HepG2 (cell line): ENCODE data around the gene S1PR5. TPM values are rescaled to one million over a fixed set of nuclear protein-coding genes. Genes with fewer than 3 reads are reported as not detected.
A peak's percentile ranks its signal among the peaks of the same experiment; 100 is the strongest.

Source experiments
- ARID5B ChIP-seq: IDR thresholded peaks from 2 replicates; pipeline ENCODE4 v1.4.0; 2020; ENCODE audit warnings: mild to moderate bottlenecking, missing genetic modification reagents
- FOXP4 ChIP-seq: sonication (generic); formaldehyde crosslinking; IDR thresholded peaks from 2 replicates; pipeline ENCODE4 v1.4.0; 2020; ENCODE audit warnings: missing genetic modification reagents
- HIC2 ChIP-seq: sonication (generic); formaldehyde crosslinking; IDR thresholded peaks from 2 replicates; pipeline ENCODE4 v1.9.0; 2022; ENCODE audit warnings: low read depth, missing genetic modification reagents
- HMGXB4 ChIP-seq, 2 experiments: sonication (generic) in 1 of 2; formaldehyde crosslinking in 1 of 2; IDR thresholded peaks; 2 replicates each; pipeline versions ENCODE4 v1.4.0 to v1.6.1; 2018 to 2020; ENCODE audit warnings: missing genetic modification reagents in 2 of 2, borderline replicate concordance in 1 of 2, low read depth in 1 of 2, mild to moderate bottlenecking in 1 of 2, missing biosample characterization in 1 of 2
- MIER3 ChIP-seq: IDR thresholded peaks from 2 replicates; pipeline ENCODE4 v1.6.1; 2016; ENCODE audit warnings: missing compliant biosample characterization, borderline replicate concordance
- NFRKB ChIP-seq: fragments of 450-650 bp; IDR thresholded peaks from 2 replicates; pipeline ENCODE4 v1.6.1; 2017
- PRPF4 ChIP-seq: fragments of 200-400 bp; formaldehyde crosslinking; IDR thresholded peaks from 2 replicates; pipeline ENCODE4 v1.6.1; 2016; ENCODE audit warnings: low read length, low read depth; ENCODE audit not compliant: poor library complexity, severe bottlenecking
- RARA ChIP-seq: IDR thresholded peaks from 2 replicates; pipeline ENCODE4 v1.6.1; 2016; ENCODE audit warnings: missing genetic modification reagents, missing compliant biosample characterization
- RARG ChIP-seq: sonication (generic); formaldehyde crosslinking; IDR thresholded peaks from 2 replicates; pipeline ENCODE4 v1.4.0; 2020; ENCODE audit warnings: low read depth, mild to moderate bottlenecking, missing genetic modification reagents
- ZBTB37 ChIP-seq: sonication (generic); formaldehyde crosslinking; IDR thresholded peaks from 2 replicates; pipeline ENCODE4 v1.4.0; 2020; ENCODE audit warnings: mild to moderate bottlenecking, missing genetic modification reagents
- ZNF367 ChIP-seq: sonication (generic); formaldehyde crosslinking; IDR thresholded peaks from 2 replicates; pipeline ENCODE4 v1.4.0; 2020; ENCODE audit warnings: missing genetic modification reagents, borderline replicate concordance
- ZNF687 ChIP-seq: sonication (generic); formaldehyde crosslinking; IDR thresholded peaks from 2 replicates; pipeline ENCODE4 v1.5.1; 2020; ENCODE audit warnings: mild to moderate bottlenecking, missing genetic modification reagents, moderate library complexity
- polyA plus RNA-seq, 8 experiments: library from polyadenylated mRNA; depleted of rRNA in 3 of 8; stranded (reverse) in 7 of 8; unstranded in 1 of 8; fragments of >200 nt; fragmentation: Illumina TruSeq in 4 of 8; extraction: Trizol in 4 of 8; gene quantifications; 2 replicates each; pipeline versions ENCODE4 v1.2.1 to v1.2.3, GENCODE V29; 2011 to 2016; ENCODE audit warnings: low read depth in 4 of 8, missing spikeins in 1 of 8, mixed read lengths in 1 of 8; ENCODE audit not compliant: insufficient read depth in 1 of 8
- total RNA-seq, 5 experiments: library from RNA; depleted of rRNA; stranded (reverse); fragments of >200 nt; fragmentation: Illumina TruSeq; extraction: Trizol; gene quantifications; 2 replicates each; pipeline ENCODE4 v1.2.3, GENCODE V29; 2016; ENCODE audit warnings: low read depth in 1 of 5

Gene S1PR5
- total and polyA plus RNA-seq, 2 of the 13 experiments (the other 11 are each of a cell fraction or from before 2014, with no cell fraction given), result 0.04 TPM; not detected in 1

- no peak for TF ChIP-seq ZBTB37 (CRISPR knock-in tag)
- TF ChIP-seq RARA, result peak; percentile 54; the same call in 1 of the 2 replicates
- no peak; the same call in 1 of the 2 replicates for TF ChIP-seq HIC2 (CRISPR knock-in tag)
- TF ChIP-seq ARID5B (CRISPR knock-in tag), result peak; percentile 55; the same call in 1 of the 2 replicates
- peak; percentile 74 for TF ChIP-seq ZNF687 (CRISPR knock-in tag)
- no peak; the same call in 1 of the 2 replicates for TF ChIP-seq FOXP4 (CRISPR knock-in tag)
- peak; percentile 38; the same call in 1 of the 2 replicates for TF ChIP-seq RARG (CRISPR knock-in tag)
- no peak for TF ChIP-seq NFRKB
- TF ChIP-seq HMGXB4 (CRISPR knock-in tag; IDR thresholded peaks at IDR 0.05; ENCODE audit: borderline replicate concordance in 1 of 2, low read depth in 1 of 2), result peak; percentile 37 to 79
- TF ChIP-seq MIER3 (CRISPR knock-in tag), result peak; percentile 49; the same call in 1 of the 2 replicates
- TF ChIP-seq ZNF367 (CRISPR knock-in tag), result 0 out of 2 replicates have a peak, but pooled peaks have one; percentile 7
- TF ChIP-seq PRPF4, result no peak
Measured at GRCh38 chr19:10502524-10503001, 14.7 kb downstream of the S1PR5 start (continued).
